HCT116 (cell line): ENCODE data around the gene HPN. TPM values are rescaled to one million over a fixed set of nuclear protein-coding genes. Genes with fewer than 3 reads are reported as not detected.

Experiments used
- ATAC-seq: fragments of 200-7000 bp; cut with Tn5 transposase; 2 replicates; pipeline ENCODE4 v1.9.1; 2020; ENCODE audit warnings: mild to moderate bottlenecking, moderate library complexity
- BruUV-seq: library from RNA; stranded (reverse); fragments of 400-500 nt; replicated peaks from 2 replicates; lab custom pipeline; 2021; lab: Mats Ljungman, UMichigan
- CTCF ChIA-PET: fragments of 300-600 bp; sonication (Branson Sonifier 250); formaldehyde crosslinking; loops from one replicate; lab custom pipeline; 2021; ENCODE audit warnings: antibody characterized with exemption; lab: Charles Lee
- POLR2A ChIA-PET: fragments of 300-600, 350-600 bp; sonication (Branson Sonifier 250); formaldehyde crosslinking; loops from one replicate; lab custom pipeline; 2021; ENCODE audit warnings: antibody characterized with exemption; lab: Charles Lee
- RAD21 ChIA-PET, 2 experiments: fragments of 300-600 bp; sonication (Branson Sonifier 250); formaldehyde crosslinking; loops; one replicate each; lab custom pipeline; 2023; ENCODE audit warnings: low total read pairs in 2 of 2; ENCODE audit not compliant: uncharacterized antibody in 2 of 2, unreplicated experiment in 2 of 2, low non-redundant PET in 1 of 2; lab: Charles Lee
- DNase-seq: peaks from one replicate; pipeline ENCODE4 v3.0.0-alpha.2; 2010; ENCODE audit warnings: low read depth, low spot score
- H2AFZ ChIP-seq: fragments of 200-600 bp; shearing (Covaris generic), sonication (generic); 2 replicates; pipeline ENCODE4 v1.6.1; 2017; ENCODE audit warnings: low read depth, mixed run types, mixed read lengths, antibody characterized with exemption, low read length; ENCODE audit not compliant: poor library complexity, severe bottlenecking
- H3K27ac ChIP-seq: 2 replicates; pipeline ENCODE4 v1.5.1; 2012; ENCODE audit warnings: low read depth, low read length
- H3K27me3 ChIP-seq: fragments of 200-600 bp; sonication (generic); 2 replicates; pipeline ENCODE4 v1.6.1; 2016; ENCODE audit warnings: mixed run types, low read length, mixed read lengths; ENCODE audit not compliant: insufficient read depth
- H3K36me3 ChIP-seq, 2 experiments: fragments of 200-500 bp in 1 of 2; fragments of 200-600 bp in 1 of 2; sonication (Bioruptor generic) in 1 of 2; sonication (generic) in 1 of 2; 2 replicates each; pipeline versions ENCODE4 v1.5.1 to v1.6.1; 2014 to 2016; ENCODE audit warnings: low read length in 2 of 2, inconsistent platforms in 1 of 2, mixed read lengths in 1 of 2, mixed run types in 1 of 2; ENCODE audit not compliant: insufficient read depth in 2 of 2, control insufficient read depth in 1 of 2
- H3K4me1 ChIP-seq, 2 experiments: fragments of 200-600 bp in 1 of 2; sonication (generic) in 1 of 2; 2 replicates each; pipeline versions ENCODE4 v1.5.1 to v1.6.1; 2012 to 2017; ENCODE audit warnings: low read length in 2 of 2, inconsistent platforms in 1 of 2, mild to moderate bottlenecking in 1 of 2, mixed read lengths in 1 of 2, mixed run types in 1 of 2, moderate library complexity in 1 of 2; ENCODE audit not compliant: insufficient read depth in 2 of 2, control insufficient read depth in 1 of 2
- H3K4me2 ChIP-seq: fragments of 200-600 bp; sonication (generic); 2 replicates; pipeline ENCODE4 v1.6.1; 2017; ENCODE audit warnings: mixed run types, low read length, mixed read lengths
- H3K4me3 ChIP-seq, 2 experiments: fragments of 200-600 bp in 1 of 2; sonication (generic) in 1 of 2; replicated peaks in 1 of 2; 2 replicates each; pipeline ENCODE4 v1.5.1; 2011 to 2016; ENCODE audit warnings: low read length in 2 of 2, control low read depth in 1 of 2, low read depth in 1 of 2, mild to moderate bottlenecking in 1 of 2, mixed read lengths in 1 of 2, mixed run types in 1 of 2
- H3K79me2 ChIP-seq: fragments of 200-600 bp; sonication (generic); 2 replicates; pipeline ENCODE4 v1.6.1; 2017; ENCODE audit warnings: mild to moderate bottlenecking, mixed run types, low read length, moderate library complexity, mixed read lengths; ENCODE audit not compliant: insufficient read depth
- H3K9ac ChIP-seq: fragments of 200-600 bp; sonication (generic); 2 replicates; pipeline ENCODE4 v1.6.1; 2016; ENCODE audit warnings: low read length, mixed read lengths
- H3K9me2 ChIP-seq: fragments of 200-600 bp; sonication (generic), shearing (Covaris generic); 2 replicates; pipeline ENCODE4 v1.6.1; 2017; ENCODE audit warnings: mixed run types, mild to moderate bottlenecking, moderate library complexity; ENCODE audit not compliant: insufficient read depth
- H3K9me3 ChIP-seq, 2 experiments: fragments of 200-500 bp in 1 of 2; fragments of 200-600 bp in 1 of 2; sonication (Bioruptor generic) in 1 of 2; sonication (generic) in 1 of 2; 2 replicates each; pipeline ENCODE4 v1.6.1; 2014 to 2017; ENCODE audit warnings: low read length in 2 of 2, mixed read lengths in 2 of 2, inconsistent platforms in 1 of 2, low read depth in 1 of 2, mild to moderate bottlenecking in 1 of 2, mixed run types in 1 of 2, moderate library complexity in 1 of 2; ENCODE audit not compliant: control insufficient read depth in 1 of 2, insufficient read depth in 1 of 2
- H4K20me1 ChIP-seq: fragments of 200-600 bp; sonication (generic), shearing (Covaris generic); 2 replicates; pipeline ENCODE4 v1.6.1; 2017; ENCODE audit warnings: mixed run types, mild to moderate bottlenecking, moderate library complexity; ENCODE audit not compliant: insufficient read depth
- CEBPB ChIP-seq: IDR thresholded peaks from 2 replicates; pipeline ENCODE4 v1.6.1; 2012; ENCODE audit warnings: low read depth
- CTCF ChIP-seq, 3 experiments: fragments of 200-600 bp in 1 of 3; sonication (generic) in 1 of 3; IDR thresholded peaks in 2 of 3; conservative IDR thresholded peaks in 1 of 3; 2 replicates each; pipeline ENCODE4 v1.5.1; 2012 to 2017; ENCODE audit warnings: low read depth in 2 of 3, low read length in 2 of 3, antibody characterized with exemption in 1 of 3, borderline replicate concordance in 1 of 3, control low read depth in 1 of 3, mild to moderate bottlenecking in 1 of 3, mixed read lengths in 1 of 3, mixed run types in 1 of 3, moderate library complexity in 1 of 3; ENCODE audit not compliant: insufficient read depth in 1 of 3
- EZH2 ChIP-seq: fragments of 200-600 bp; sonication (generic); IDR thresholded peaks from 2 replicates; pipeline ENCODE4 v1.6.1; 2017; ENCODE audit warnings: antibody characterized with exemption, mixed run types
- EZH2phosphoT487 ChIP-seq: fragments of 200-600 bp; IDR thresholded peaks from 2 replicates; pipeline ENCODE4 v1.6.1; 2018; ENCODE audit warnings: antibody characterized with exemption, borderline replicate concordance
- MAX ChIP-seq: IDR thresholded peaks from 2 replicates; pipeline ENCODE4 v1.6.1; 2012
- REST ChIP-seq: IDR thresholded peaks from 2 replicates; pipeline ENCODE4 v1.6.1; 2012; ENCODE audit warnings: low read depth
- SP1 ChIP-seq: IDR thresholded peaks from 2 replicates; pipeline ENCODE4 v1.6.1; 2012; ENCODE audit warnings: low read depth
- ZNF274 ChIP-seq: fragments of 200-500 bp; sonication (Bioruptor generic); IDR thresholded peaks from 2 replicates; pipeline ENCODE4 v1.6.1; 2014; ENCODE audit warnings: mild to moderate bottlenecking, low read depth, low read length, inconsistent platforms
- intact Hi-C: fragments of 100-400 bp; cut with micrococcal nuclease; formaldehyde crosslinking; loops from 2 replicates; pipeline ENCODE4 v1.10.0; 2022
- total RNA-seq: library from RNA; stranded (reverse); gene quantifications from one replicate; pipeline ENCODE4 v1.2.1, GENCODE V29; 2021; ENCODE audit not compliant: unreplicated experiment

Gene HPN
- total RNA-seq, 1 experiment from 2014 or later = 0.32 TPM

- Histone ChIP-seq H2AFZ (no peak overlapping the region), H3K4me3 (no peak overlapping the region), H3K4me2 (no peak overlapping the region), H3K27me3 (no peaks in the 10 kb centered on the region), H3K4me1 (peaks cover 8 to 24% of the 10 kb centered on the region in 2 experiments; a peak in 3 of 4 replicates), H4K20me1 (no peaks in the 10 kb centered on the region), H3K9me3 (no peaks in the 10 kb centered on the region), H3K9me2 (no peaks in the 10 kb centered on the region), H3K9ac (no peak overlapping the region), H3K79me2 (no peaks in the 10 kb centered on the region), H3K36me3 (peaks cover 13 to 15% of the 10 kb centered on the region in 2 experiments; a peak in 3 of 4 replicates), H3K27ac (no peak overlapping the region)
- ChIA-PET RAD21 (no interaction called here), CTCF (interaction anchor here (1.9 kb wide), 1 partner anchor 18 kb away, joined by 5 read pairs; no protein-coding TSS in a partner anchor), POLR2A (no interaction called here)
- ATAC-seq (no peak), DNase-seq (no peak)
- no TSS peak for BruUV-seq
- TF ChIP-seq EZH2phosphoT487 = no peak
- TF ChIP-seq ZNF274 = no peak
- intact Hi-C loops = no loop called here
Observed at GRCh38 chr19:35026418-35026817, 15.1 kb upstream of the HPN start.

GRCh38 chr19:35027009-35027408 lies 14.5 kb upstream of the HPN start:
- Histone ChIP-seq H3K9ac (no peak overlapping the region), H3K4me3 (no peak overlapping the region), H4K20me1 (no peaks in the 10 kb centered on the region), H3K27me3 (no peaks in the 10 kb centered on the region), H3K9me2 (no peaks in the 10 kb centered on the region), H3K36me3 (peaks cover 9 to 15% of the 10 kb centered on the region in 2 experiments; a peak in 3 of 4 replicates), H3K9me3 (no peaks in the 10 kb centered on the region), H2AFZ (no peak overlapping the region), H3K79me2 (no peaks in the 10 kb centered on the region), H3K4me1 (peaks cover 9 to 27% of the 10 kb centered on the region in 2 experiments; a peak in 3 of 4 replicates), H3K4me2 (no peak overlapping the region), H3K27ac (no peak overlapping the region)
- ATAC-seq (no peak), DNase-seq (no peak)
- intact Hi-C loops = no loop called here
- BruUV-seq = no TSS peak
- TF ChIP-seq CEBPB = no peak
- no peak for TF ChIP-seq REST
- no peak for TF ChIP-seq EZH2
- no peak for TF ChIP-seq MAX
- TF ChIP-seq CTCF (IDR thresholded peaks at IDR 0.05 in 2 of 3, conservative IDR thresholded peaks at IDR 0.05 in 1 of 3; ENCODE audit: borderline replicate concordance in 1 of 3, insufficient read depth in 1 of 3, low read depth in 2 of 3, low read length in 2 of 3) = no peak
- TF ChIP-seq SP1 = no peak
- ChIA-PET POLR2A (no interaction called here), CTCF (interaction anchor here (1.9 kb wide), 1 partner anchor 17 kb away, joined by 5 read pairs; no protein-coding TSS in a partner anchor), RAD21 (no interaction called here)
